HEK293 (cell line): ENCODE measurements around the gene CNTNAP1.

ENCODE experiments used
- MZF1 ChIP-seq: fragments of 450-650 bp; formaldehyde crosslinking; IDR thresholded peaks from 2 replicates; pipeline ENCODE4 v1.5.1; 2017; ENCODE audit warnings: missing biosample characterization, missing genetic modification characterization, borderline replicate concordance
- REPIN1 ChIP-seq: fragments of 450-650 bp; formaldehyde crosslinking; IDR thresholded peaks from 2 replicates; pipeline ENCODE4 v1.5.1; 2017; ENCODE audit warnings: missing biosample characterization, missing genetic modification characterization, low read depth
- SP2 ChIP-seq: fragments of 450-650 bp; formaldehyde crosslinking; IDR thresholded peaks from 2 replicates; pipeline ENCODE4 v1.5.1; 2016; ENCODE audit warnings: missing biosample characterization, missing genetic modification characterization
- TCF7L2 ChIP-seq: IDR thresholded peaks from 2 replicates; pipeline ENCODE4 v1.6.1; 2011; ENCODE audit warnings: low read depth, mild to moderate bottlenecking, inconsistent platforms, low read length, moderate library complexity, borderline replicate concordance
- YY2 ChIP-seq: fragments of 450-650 bp; formaldehyde crosslinking; IDR thresholded peaks from 2 replicates; pipeline ENCODE4 v1.5.1; 2016; ENCODE audit warnings: missing biosample characterization, missing genetic modification characterization
- ZBTB48 ChIP-seq: fragments of 450-650 bp; formaldehyde crosslinking; IDR thresholded peaks from 2 replicates; pipeline ENCODE4 v1.5.1; 2016; ENCODE audit warnings: missing biosample characterization, missing genetic modification characterization
- ZBTB7A ChIP-seq: fragments of 450-650 bp; formaldehyde crosslinking; IDR thresholded peaks from 2 replicates; pipeline ENCODE4 v1.5.1; 2016; ENCODE audit warnings: low read depth, missing biosample characterization, missing genetic modification characterization
- ZNF132 ChIP-seq: fragments of 450-650 bp; formaldehyde crosslinking; IDR thresholded peaks from 2 replicates; pipeline ENCODE4 v1.5.1; 2017; ENCODE audit warnings: missing biosample characterization, missing genetic modification characterization, borderline replicate concordance
- ZNF133 ChIP-seq: fragments of 450-650 bp; formaldehyde crosslinking; IDR thresholded peaks from 2 replicates; pipeline ENCODE4 v1.5.1; 2016; ENCODE audit warnings: missing biosample characterization, missing genetic modification characterization
- ZNF155 ChIP-seq: fragments of 450-650 bp; formaldehyde crosslinking; IDR thresholded peaks from 2 replicates; pipeline ENCODE4 v1.5.1; 2016; ENCODE audit warnings: missing biosample characterization, missing genetic modification characterization
- ZNF175 ChIP-seq: fragments of 450-650 bp; formaldehyde crosslinking; IDR thresholded peaks from 2 replicates; pipeline ENCODE4 v1.5.1; 2016; ENCODE audit warnings: missing biosample characterization, missing genetic modification characterization
- ZNF202 ChIP-seq: fragments of 450-650 bp; formaldehyde crosslinking; IDR thresholded peaks from 2 replicates; pipeline ENCODE4 v1.5.1; 2016; ENCODE audit warnings: missing biosample characterization, missing genetic modification characterization, borderline replicate concordance
- ZNF266 ChIP-seq: fragments of 450-650 bp; formaldehyde crosslinking; IDR thresholded peaks from 2 replicates; pipeline ENCODE4 v1.5.1; 2016; ENCODE audit warnings: missing biosample characterization, missing genetic modification characterization, low read depth
- ZNF292 ChIP-seq: fragments of 450-650 bp; formaldehyde crosslinking; IDR thresholded peaks from 2 replicates; pipeline ENCODE4 v1.5.1; 2016; ENCODE audit warnings: low read depth, missing biosample characterization, missing genetic modification characterization, borderline replicate concordance
- ZNF324 ChIP-seq: fragments of 450-650 bp; formaldehyde crosslinking; IDR thresholded peaks from 2 replicates; pipeline ENCODE4 v1.5.1; 2016; ENCODE audit warnings: missing biosample characterization, missing genetic modification characterization
- ZNF394 ChIP-seq: fragments of 450-650 bp; formaldehyde crosslinking; IDR thresholded peaks from 2 replicates; pipeline ENCODE4 v1.5.1; 2016; ENCODE audit warnings: missing biosample characterization, missing genetic modification characterization, mild to moderate bottlenecking, moderate library complexity, borderline replicate concordance
- ZNF473 ChIP-seq: fragments of 450-650 bp; formaldehyde crosslinking; IDR thresholded peaks from 2 replicates; pipeline ENCODE4 v1.5.1; 2017; ENCODE audit warnings: missing biosample characterization, missing genetic modification characterization
- ZNF510 ChIP-seq: fragments of 450-650 bp; formaldehyde crosslinking; IDR thresholded peaks from 2 replicates; pipeline ENCODE4 v1.5.1; 2018; ENCODE audit warnings: mild to moderate bottlenecking, missing genetic modification characterization, missing biosample characterization; ENCODE audit not compliant: insufficient replicate concordance
- ZNF530 ChIP-seq: fragments of 450-650 bp; formaldehyde crosslinking; IDR thresholded peaks from 2 replicates; pipeline ENCODE4 v1.5.1; 2016; ENCODE audit warnings: low read depth, missing biosample characterization, missing genetic modification characterization
- ZNF549 ChIP-seq: fragments of 450-650 bp; IDR thresholded peaks from 2 replicates; pipeline ENCODE4 v1.5.1; 2018; ENCODE audit warnings: missing biosample characterization, missing genetic modification characterization, mild to moderate bottlenecking, inconsistent platforms, moderate library complexity
- ZNF600 ChIP-seq: fragments of 450-650 bp; formaldehyde crosslinking; IDR thresholded peaks from 2 replicates; pipeline ENCODE4 v1.5.1; 2016; ENCODE audit warnings: missing biosample characterization, missing genetic modification characterization
- ZNF621 ChIP-seq: fragments of 450-650 bp; formaldehyde crosslinking; IDR thresholded peaks from 2 replicates; pipeline ENCODE4 v1.5.1; 2017; ENCODE audit warnings: missing biosample characterization, missing genetic modification characterization
- ZNF623 ChIP-seq: fragments of 450-650 bp; formaldehyde crosslinking; IDR thresholded peaks from 2 replicates; pipeline ENCODE4 v1.5.1; 2016; ENCODE audit warnings: missing biosample characterization, missing genetic modification characterization
- ZNF629 ChIP-seq: fragments of 450-650 bp; formaldehyde crosslinking; IDR thresholded peaks from 2 replicates; pipeline ENCODE4 v1.5.1; 2017; ENCODE audit warnings: missing biosample characterization, missing genetic modification characterization
- ZNF670 ChIP-seq: fragments of 450-650 bp; formaldehyde crosslinking; IDR thresholded peaks from 2 replicates; pipeline ENCODE4 v1.5.1; 2016; ENCODE audit warnings: missing biosample characterization, missing genetic modification characterization, low read depth
- ZNF677 ChIP-seq: fragments of 450-650 bp; IDR thresholded peaks from 2 replicates; pipeline ENCODE4 v1.5.0; 2018; ENCODE audit warnings: missing biosample characterization, mild to moderate bottlenecking, missing genetic modification characterization, moderate library complexity
- ZNF768 ChIP-seq: fragments of 450-650 bp; formaldehyde crosslinking; IDR thresholded peaks from 2 replicates; pipeline ENCODE4 v1.5.1; 2018; ENCODE audit warnings: missing biosample characterization, mild to moderate bottlenecking, missing genetic modification characterization
- ZNF777 ChIP-seq: fragments of 450-650 bp; formaldehyde crosslinking; IDR thresholded peaks from 2 replicates; pipeline ENCODE4 v1.5.1; 2017; ENCODE audit warnings: missing biosample characterization, missing genetic modification characterization, borderline replicate concordance
- ZNF830 ChIP-seq: fragments of 450-650 bp; IDR thresholded peaks from 2 replicates; pipeline ENCODE4 v1.5.0; 2018; ENCODE audit warnings: missing biosample characterization, missing genetic modification characterization, low read depth, mild to moderate bottlenecking, moderate library complexity
- TF ChIP-seq, protein P1 (sequence below): fragments of 450-650 bp; formaldehyde crosslinking; IDR thresholded peaks from 2 replicates; pipeline ENCODE4 v1.5.1; 2016; ENCODE audit warnings: missing biosample characterization, missing genetic modification characterization
- TF ChIP-seq, protein P2 (sequence below): fragments of 450-650 bp; formaldehyde crosslinking; IDR thresholded peaks from 2 replicates; pipeline ENCODE4 v1.5.1; 2016; ENCODE audit warnings: missing biosample characterization, missing genetic modification characterization, low read depth
- TF ChIP-seq, protein P3 (sequence below): IDR thresholded peaks from 2 replicates; pipeline ENCODE4 v1.6.1; 2011; ENCODE audit warnings: mild to moderate bottlenecking, low read depth, low read length, borderline replicate concordance
- TF ChIP-seq, protein P4 (sequence below): fragments of 450-650 bp; formaldehyde crosslinking; optimal IDR thresholded peaks from 2 replicates; pipeline ENCODE3; 2016; ENCODE audit warnings: missing biosample characterization, mild to moderate bottlenecking, missing genetic modification characterization
- TF ChIP-seq, protein P5 (sequence below): fragments of 450-650 bp; formaldehyde crosslinking; IDR thresholded peaks from 2 replicates; pipeline ENCODE4 v1.5.1; 2016; ENCODE audit warnings: missing biosample characterization, missing genetic modification characterization
- TF ChIP-seq, protein P6 (sequence below): fragments of 450-650 bp; formaldehyde crosslinking; IDR thresholded peaks from 2 replicates; pipeline ENCODE4 v1.5.1; 2017; ENCODE audit warnings: missing biosample characterization, mild to moderate bottlenecking, missing genetic modification characterization, moderate library complexity

The CNTNAP1 gene

DNA sequence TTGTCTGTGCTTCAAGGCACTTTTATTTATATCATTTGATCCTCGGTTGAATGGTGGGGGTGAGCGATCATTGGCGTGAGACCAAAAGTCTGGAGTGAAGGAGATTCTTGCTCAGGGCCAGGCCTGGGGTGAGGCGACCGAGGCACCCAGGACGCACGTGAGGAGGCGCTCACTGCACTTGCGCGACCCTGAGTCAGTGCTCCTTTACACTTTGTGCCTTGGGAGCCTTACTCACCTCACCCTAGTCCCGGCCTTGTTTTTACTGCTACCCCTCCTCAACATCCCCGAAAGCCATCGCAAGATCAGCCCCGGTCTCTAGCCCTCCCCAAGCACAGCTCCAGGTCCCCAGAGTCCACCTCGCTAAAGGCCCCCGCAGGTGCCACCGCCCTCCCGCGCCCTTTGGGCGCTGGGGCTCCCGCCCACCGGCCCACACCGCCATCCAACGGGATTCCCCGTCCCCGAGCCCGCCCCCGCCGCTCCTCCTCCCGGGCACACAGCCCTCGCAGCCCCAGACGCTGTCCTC, 62.0 kb downstream of the CNTNAP1 start (continued):
- TF ChIP-seq, protein P1, sequence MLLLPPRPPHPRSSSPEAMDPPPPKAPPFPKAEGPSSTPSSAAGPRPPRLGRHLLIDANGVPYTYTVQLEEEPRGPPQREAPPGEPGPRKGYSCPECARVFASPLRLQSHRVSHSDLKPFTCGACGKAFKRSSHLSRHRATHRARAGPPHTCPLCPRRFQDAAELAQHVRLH (tag by site-specific recombination), result no peak
- TF ChIP-seq, protein P2, sequence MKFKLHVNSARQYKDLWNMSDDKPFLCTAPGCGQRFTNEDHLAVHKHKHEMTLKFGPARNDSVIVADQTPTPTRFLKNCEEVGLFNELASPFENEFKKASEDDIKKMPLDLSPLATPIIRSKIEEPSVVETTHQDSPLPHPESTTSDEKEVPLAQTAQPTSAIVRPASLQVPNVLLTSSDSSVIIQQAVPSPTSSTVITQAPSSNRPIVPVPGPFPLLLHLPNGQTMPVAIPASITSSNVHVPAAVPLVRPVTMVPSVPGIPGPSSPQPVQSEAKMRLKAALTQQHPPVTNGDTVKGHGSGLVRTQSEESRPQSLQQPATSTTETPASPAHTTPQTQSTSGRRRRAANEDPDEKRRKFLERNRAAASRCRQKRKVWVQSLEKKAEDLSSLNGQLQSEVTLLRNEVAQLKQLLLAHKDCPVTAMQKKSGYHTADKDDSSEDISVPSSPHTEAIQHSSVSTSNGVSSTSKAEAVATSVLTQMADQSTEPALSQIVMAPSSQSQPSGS (tag by site-specific recombination), result no peak
- no peak for TF ChIP-seq ZNF292 (tag by site-specific recombination)
- TF ChIP-seq YY2 (tag by site-specific recombination), result no peak; the same call in 1 of the 2 replicates
- no peak for TF ChIP-seq ZNF768 (tag by site-specific recombination)
- no peak for TF ChIP-seq ZNF777 (tag by site-specific recombination)
- TF ChIP-seq ZNF621 (tag by site-specific recombination), result no peak
- TF ChIP-seq ZNF394 (tag by site-specific recombination), result 0 out of 2 replicates have a peak, but pooled peaks have one; percentile 13
- TF ChIP-seq ZBTB48 (tag by site-specific recombination), result peak; percentile 68
- TF ChIP-seq ZNF670 (tag by site-specific recombination), result no peak
- TF ChIP-seq ZNF677 (tag by site-specific recombination), result no peak
- no peak for TF ChIP-seq ZNF623 (tag by site-specific recombination)
- 0 out of 2 replicates have a peak, but pooled peaks have one; percentile 55 for TF ChIP-seq ZNF600
- TF ChIP-seq, protein P3, sequence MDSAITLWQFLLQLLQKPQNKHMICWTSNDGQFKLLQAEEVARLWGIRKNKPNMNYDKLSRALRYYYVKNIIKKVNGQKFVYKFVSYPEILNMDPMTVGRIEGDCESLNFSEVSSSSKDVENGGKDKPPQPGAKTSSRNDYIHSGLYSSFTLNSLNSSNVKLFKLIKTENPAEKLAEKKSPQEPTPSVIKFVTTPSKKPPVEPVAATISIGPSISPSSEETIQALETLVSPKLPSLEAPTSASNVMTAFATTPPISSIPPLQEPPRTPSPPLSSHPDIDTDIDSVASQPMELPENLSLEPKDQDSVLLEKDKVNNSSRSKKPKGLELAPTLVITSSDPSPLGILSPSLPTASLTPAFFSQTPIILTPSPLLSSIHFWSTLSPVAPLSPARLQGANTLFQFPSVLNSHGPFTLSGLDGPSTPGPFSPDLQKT, result no peak
- TF ChIP-seq, protein P4, sequence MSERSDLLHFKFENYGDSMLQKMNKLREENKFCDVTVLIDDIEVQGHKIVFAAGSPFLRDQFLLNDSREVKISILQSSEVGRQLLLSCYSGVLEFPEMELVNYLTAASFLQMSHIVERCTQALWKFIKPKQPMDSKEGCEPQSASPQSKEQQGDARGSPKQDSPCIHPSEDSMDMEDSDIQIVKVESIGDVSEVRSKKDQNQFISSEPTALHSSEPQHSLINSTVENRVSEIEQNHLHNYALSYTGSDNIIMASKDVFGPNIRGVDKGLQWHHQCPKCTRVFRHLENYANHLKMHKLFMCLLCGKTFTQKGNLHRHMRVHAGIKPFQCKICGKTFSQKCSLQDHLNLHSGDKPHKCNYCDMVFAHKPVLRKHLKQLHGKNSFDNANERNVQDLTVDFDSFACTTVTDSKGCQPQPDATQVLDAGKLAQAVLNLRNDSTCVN (tag by site-specific recombination), result no peak
- TF ChIP-seq ZNF133 (tag by site-specific recombination), result no peak
- TF ChIP-seq ZNF830, result no peak
- TF ChIP-seq, protein P5, sequence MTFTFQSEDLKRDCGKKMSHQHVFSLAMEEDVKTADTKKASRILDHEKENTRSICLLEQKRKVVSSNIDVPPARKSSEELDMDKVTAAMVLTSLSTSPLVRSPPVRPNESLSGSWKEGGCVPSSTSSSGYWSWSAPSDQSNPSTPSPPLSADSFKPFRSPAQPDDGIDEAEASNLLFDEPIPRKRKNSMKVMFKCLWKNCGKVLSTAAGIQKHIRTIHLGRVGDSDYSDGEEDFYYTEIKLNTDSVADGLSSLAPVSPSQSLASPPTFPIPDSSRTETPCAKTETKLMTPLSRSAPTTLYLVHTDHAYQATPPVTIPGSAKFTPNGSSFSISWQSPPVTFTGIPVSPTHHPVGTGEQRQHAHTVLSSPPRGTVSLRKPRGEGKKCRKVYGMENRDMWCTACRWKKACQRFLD, result no peak
- peak; percentile 78 for TF ChIP-seq SP2 (tag by site-specific recombination)
- TF ChIP-seq REPIN1 (tag by site-specific recombination), result no peak
- TF ChIP-seq, protein P6, sequence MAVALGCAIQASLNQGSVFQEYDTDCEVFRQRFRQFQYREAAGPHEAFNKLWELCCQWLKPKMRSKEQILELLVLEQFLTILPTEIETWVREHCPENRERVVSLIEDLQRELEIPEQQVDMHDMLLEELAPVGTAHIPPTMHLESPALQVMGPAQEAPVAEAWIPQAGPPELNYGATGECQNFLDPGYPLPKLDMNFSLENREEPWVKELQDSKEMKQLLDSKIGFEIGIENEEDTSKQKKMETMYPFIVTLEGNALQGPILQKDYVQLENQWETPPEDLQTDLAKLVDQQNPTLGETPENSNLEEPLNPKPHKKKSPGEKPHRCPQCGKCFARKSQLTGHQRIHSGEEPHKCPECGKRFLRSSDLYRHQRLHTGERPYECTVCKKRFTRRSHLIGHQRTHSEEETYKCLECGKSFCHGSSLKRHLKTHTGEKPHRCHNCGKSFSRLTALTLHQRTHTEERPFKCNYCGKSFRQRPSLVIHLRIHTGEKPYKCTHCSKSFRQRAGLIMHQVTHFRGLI (tag by site-specific recombination), result no peak
- TF ChIP-seq MZF1 (tag by site-specific recombination), result no peak
- TF ChIP-seq ZNF324, result peak; percentile 68; the same call in 1 of the 2 replicates
- no peak for TF ChIP-seq ZNF202 (tag by site-specific recombination)
- TF ChIP-seq TCF7L2, result no peak
- no peak for TF ChIP-seq ZNF510 (tag by site-specific recombination)
- no peak for TF ChIP-seq ZNF629 (tag by site-specific recombination)
- TF ChIP-seq ZNF132 (tag by site-specific recombination), result no peak
- no peak for TF ChIP-seq ZNF175 (tag by site-specific recombination)
- TF ChIP-seq ZNF473 (tag by site-specific recombination), result no peak
- no peak for TF ChIP-seq ZNF155
- TF ChIP-seq ZNF530 (tag by site-specific recombination), result no peak
- no peak for TF ChIP-seq ZNF549 (tag by site-specific recombination)
- no peak for TF ChIP-seq ZBTB7A (tag by site-specific recombination)
- TF ChIP-seq ZNF266, result no peak
